Measurements from ENCODE around the gene HERC2. TPM values are rescaled to one million over a fixed set of nuclear protein-coding genes. Genes with fewer than 3 reads are reported as not detected.

HERC2 gene
- total RNA-seq, 1 donor from 2014 or later, result 53.4 TPM

- Histone ChIP-seq H3K36me3 (ENCODE audit: control insufficient read depth, insufficient read depth, low read length) (peaks cover 4% of the 10 kb centered on the region), H3K4me3 (ENCODE audit: low read depth, low read length) (no peak overlapping the region), H3K27me3 (ENCODE audit: control insufficient read depth, insufficient read depth, low read length) (no peaks in the 10 kb centered on the region)
- TF ChIP-seq CTCF (IDR thresholded peaks at IDR 0.05; ENCODE audit: insufficient read depth, low read length, poor library complexity, severe bottlenecking), result no peak
- no peak for DNase-seq (ENCODE audit: low read depth)
Observed at GRCh38 chr15:28114721-28115622, 207.0 kb downstream of the HERC2 start.

- H3K4me3 ChIP-seq (ENCODE audit: low read depth, low read length), result no peak overlapping the region
- no peak for TF ChIP-seq CTCF (IDR thresholded peaks at IDR 0.05; ENCODE audit: insufficient read depth, low read length, poor library complexity, severe bottlenecking)
- no peaks in the 10 kb centered on the region for H3K27me3 ChIP-seq (ENCODE audit: control insufficient read depth, insufficient read depth, low read length)
- peaks cover 4% of the 10 kb centered on the region for H3K36me3 ChIP-seq (ENCODE audit: control insufficient read depth, insufficient read depth, low read length)
- DNase-seq (ENCODE audit: low read depth), result no peak
Observed at GRCh38 chr15:28114114-28114455, 207.9 kb downstream of the HERC2 start.

GRCh38 chr15:28113394-28114113 lies 208.4 kb downstream of the HERC2 start:
- Histone ChIP-seq H3K36me3 (ENCODE audit: control insufficient read depth, insufficient read depth, low read length) (peaks cover 4% of the 10 kb centered on the region), H3K27me3 (ENCODE audit: control insufficient read depth, insufficient read depth, low read length) (no peaks in the 10 kb centered on the region), H3K4me3 (ENCODE audit: low read depth, low read length) (no peak overlapping the region)
- no peak for DNase-seq (ENCODE audit: low read depth)
- TF ChIP-seq CTCF (IDR thresholded peaks at IDR 0.05; ENCODE audit: insufficient read depth, low read length, poor library complexity, severe bottlenecking), result no peak

- H3K27me3 ChIP-seq (ENCODE audit: control insufficient read depth, insufficient read depth, low read length), result no peaks in the 10 kb centered on the region
- no peak for DNase-seq (ENCODE audit: low read depth)
- peaks cover 4% of the 10 kb centered on the region for H3K36me3 ChIP-seq (ENCODE audit: control insufficient read depth, insufficient read depth, low read length)
- TF ChIP-seq CTCF (IDR thresholded peaks at IDR 0.05; ENCODE audit: insufficient read depth, low read length, poor library complexity, severe bottlenecking), result no peak
- no peak overlapping the region for H3K4me3 ChIP-seq (ENCODE audit: low read depth, low read length)
Observed at GRCh38 chr15:28112962-28113361, 209.0 kb downstream of the HERC2 start.

GRCh38 chr15:28112101-28112760 lies 209.7 kb downstream of the HERC2 start:
- Histone ChIP-seq H3K4me3 (ENCODE audit: low read depth, low read length) (no peak overlapping the region), H3K27me3 (ENCODE audit: control insufficient read depth, insufficient read depth, low read length) (peaks cover 1% of the 10 kb centered on the region), H3K36me3 (ENCODE audit: control insufficient read depth, insufficient read depth, low read length) (peaks cover 4% of the 10 kb centered on the region)
- no peak for DNase-seq (ENCODE audit: low read depth)
- TF ChIP-seq CTCF (IDR thresholded peaks at IDR 0.05; ENCODE audit: insufficient read depth, low read length, poor library complexity, severe bottlenecking), result no peak

Data from kidney epithelial cell (primary cell).